Subcutaneous adipose tissue (tissue), 4 donors: ENCODE data around the gene NUSAP1. TPM values are rescaled to one million over a fixed set of nuclear protein-coding genes. Genes with fewer than 3 reads are reported as not detected.

Experiments
- total RNA-seq, 4 donors: library from RNA; depleted of rRNA; stranded (reverse); fragments of >200 nt; gene quantifications; one replicate each; pipeline ENCODE4 v1.1.0, GENCODE V29; 2016
- TF ChIP-seq, protein P1 (sequence below): fragments of 450-650 bp; IDR thresholded peaks from one replicate; pipeline ENCODE4 v1.5.1; 2016; ENCODE audit warnings: low read depth, mild to moderate bottlenecking, control low read depth, antibody characterized with exemption, moderate library complexity

Gene NUSAP1
- total RNA-seq, 4 donors from 2014 or later: 2.6 to 12.6 (median 5.3) TPM

DNA sequence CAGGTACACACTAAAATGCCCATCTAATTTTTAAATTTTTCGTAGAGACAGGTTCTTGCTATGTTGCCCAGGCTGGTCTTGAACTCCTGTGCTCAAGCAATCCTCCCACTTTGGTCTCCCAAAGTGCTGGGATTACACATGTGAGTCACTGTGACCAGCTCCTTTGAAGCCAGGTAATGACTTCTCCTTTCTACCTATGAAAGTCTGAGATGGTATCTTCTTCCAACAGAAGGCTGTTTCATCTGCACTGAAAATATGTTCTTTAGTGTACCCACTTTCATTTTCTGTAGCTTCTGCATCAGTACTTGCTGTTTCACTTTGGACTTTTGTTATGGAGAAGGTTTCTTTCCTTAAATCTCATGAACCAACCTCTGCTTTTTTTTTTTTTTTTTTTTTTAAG lies 9.1 kb upstream of the NUSAP1 start:
- TF ChIP-seq, protein P1, sequence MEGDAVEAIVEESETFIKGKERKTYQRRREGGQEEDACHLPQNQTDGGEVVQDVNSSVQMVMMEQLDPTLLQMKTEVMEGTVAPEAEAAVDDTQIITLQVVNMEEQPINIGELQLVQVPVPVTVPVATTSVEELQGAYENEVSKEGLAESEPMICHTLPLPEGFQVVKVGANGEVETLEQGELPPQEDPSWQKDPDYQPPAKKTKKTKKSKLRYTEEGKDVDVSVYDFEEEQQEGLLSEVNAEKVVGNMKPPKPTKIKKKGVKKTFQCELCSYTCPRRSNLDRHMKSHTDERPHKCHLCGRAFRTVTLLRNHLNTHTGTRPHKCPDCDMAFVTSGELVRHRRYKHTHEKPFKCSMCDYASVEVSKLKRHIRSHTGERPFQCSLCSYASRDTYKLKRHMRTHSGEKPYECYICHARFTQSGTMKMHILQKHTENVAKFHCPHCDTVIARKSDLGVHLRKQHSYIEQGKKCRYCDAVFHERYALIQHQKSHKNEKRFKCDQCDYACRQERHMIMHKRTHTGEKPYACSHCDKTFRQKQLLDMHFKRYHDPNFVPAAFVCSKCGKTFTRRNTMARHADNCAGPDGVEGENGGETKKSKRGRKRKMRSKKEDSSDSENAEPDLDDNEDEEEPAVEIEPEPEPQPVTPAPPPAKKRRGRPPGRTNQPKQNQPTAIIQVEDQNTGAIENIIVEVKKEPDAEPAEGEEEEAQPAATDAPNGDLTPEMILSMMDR: no peak

DNA sequence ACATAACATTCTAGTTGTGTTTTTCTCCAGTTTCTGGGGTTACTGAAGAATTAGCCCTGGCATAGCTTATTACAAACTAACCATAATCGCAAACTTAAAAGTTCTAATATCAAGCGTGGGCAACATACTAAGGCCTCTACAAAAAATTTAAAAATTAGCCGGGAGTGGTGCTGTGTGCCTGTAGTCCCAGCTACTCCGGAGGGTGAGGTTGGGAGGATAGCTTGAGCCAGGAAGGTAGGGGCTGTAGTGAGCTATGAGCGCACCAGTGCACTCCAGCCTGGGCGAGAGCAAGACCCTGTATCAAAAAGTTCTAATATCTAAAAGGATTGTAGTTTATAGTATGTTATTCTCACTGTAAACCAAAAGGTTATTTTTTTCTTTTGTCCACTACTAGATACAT lies 1.4 kb upstream of the NUSAP1 start:
- TF ChIP-seq, protein P1: no peak

GRCh38 chr15:41331833-41332193 lies 868 bp upstream of the NUSAP1 start:
- TF ChIP-seq, protein P1: no peak

DNA sequence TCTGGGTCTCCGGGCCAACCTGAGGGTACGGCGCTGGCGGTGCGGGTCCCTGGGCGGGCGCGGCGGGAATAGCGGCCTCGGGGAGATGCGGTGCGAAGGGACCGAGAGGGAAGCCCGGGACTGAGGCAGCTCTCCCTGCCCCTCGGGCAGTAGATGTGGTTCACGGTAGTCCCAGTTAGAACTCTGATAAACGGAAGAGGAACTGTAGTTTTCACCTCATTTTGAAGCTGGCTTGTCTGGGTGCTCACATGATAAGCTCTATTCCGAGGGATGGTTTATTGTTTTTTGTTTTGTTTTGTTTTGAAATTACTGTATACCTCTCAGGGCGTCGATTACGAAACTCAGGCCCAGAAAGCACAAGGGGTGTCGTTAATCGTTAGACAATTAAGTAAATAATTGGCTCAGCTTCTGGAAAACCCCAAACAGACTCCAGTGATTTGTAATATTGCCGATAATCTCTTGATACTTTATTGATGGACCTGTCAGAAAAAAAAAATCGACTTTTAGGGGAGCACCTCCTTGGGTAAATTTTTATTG lies 413 bp downstream of the NUSAP1 start:
- TF ChIP-seq, protein P1: no peak

- TF ChIP-seq, protein P1: no peak
These were observed 1.8 kb downstream of the NUSAP1 start for GRCh38 chr15:41334293-41335120.

- TF ChIP-seq, protein P1: no peak
These were observed 3.9 kb downstream of the NUSAP1 start for GRCh38 chr15:41336549-41336948.

DNA sequence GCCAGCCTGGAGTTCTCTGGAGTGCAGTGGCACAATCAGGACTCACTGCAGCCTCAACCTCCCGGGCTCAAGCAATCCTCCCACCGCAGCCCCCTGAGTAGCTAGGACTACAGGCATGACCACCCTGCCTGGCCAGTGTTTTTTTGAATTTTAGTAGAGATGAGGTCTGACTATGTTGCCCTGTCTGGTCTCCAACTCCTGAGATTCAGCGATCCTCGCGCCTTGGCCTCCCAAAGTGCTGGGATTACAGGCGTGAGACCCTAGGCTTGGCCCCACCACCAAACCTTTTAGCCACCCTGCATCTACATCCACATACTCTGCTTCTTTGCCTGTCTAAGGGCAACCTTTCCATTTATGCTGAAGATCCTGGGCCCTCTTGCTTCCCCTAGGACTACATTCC lies 4.4 kb downstream of the NUSAP1 start:
- TF ChIP-seq, protein P1: no peak
